NCI-H146 (cell line): Measurements from ENCODE around the gene SMIM1.

Experiments used
- DNase-seq: peaks from one replicate; lab custom pipeline; 2025; lab: John Stamatoyannopoulos, UW

Gene SMIM1

DNA sequence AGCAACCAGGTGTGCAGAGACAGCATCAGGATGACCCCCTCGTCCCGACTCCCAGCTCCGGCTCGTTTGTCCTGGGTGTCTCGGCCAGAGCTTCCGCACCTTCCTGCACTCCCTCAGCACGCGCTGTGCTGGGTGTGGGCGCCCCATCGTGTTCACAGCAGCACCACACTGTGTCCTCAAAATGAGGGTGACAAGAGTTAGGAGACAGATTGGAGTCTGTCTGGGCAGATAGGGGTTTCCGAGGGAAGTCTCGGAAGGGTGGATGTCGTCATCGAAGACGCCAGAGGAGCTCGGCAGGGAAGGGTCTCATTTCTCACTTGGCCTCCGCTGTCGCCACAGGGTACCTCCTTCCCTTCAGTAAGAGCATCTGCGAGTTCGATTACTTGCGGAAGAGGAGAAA is 16.2 kb upstream of the SMIM1 start:
- DNase-seq: no peak

DNA sequence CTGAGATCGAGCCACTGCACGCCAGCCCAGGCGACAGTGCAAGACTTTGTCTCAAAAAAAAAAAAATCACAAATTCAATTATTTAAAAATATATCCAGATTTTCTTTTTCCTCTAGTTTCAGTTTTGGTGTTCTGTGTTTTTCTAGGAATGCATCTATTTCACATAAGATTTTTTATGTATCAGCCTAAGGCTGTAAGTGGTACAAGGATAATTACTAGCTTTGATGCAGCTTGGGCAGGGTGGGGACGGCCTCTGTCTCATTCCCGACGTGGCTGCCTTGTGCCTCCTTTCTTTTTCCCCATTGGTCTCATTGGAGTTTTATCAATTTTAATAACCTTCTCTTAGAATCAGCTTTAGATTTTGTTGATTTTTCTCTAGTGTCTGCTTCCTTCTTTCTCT is 13.4 kb upstream of the SMIM1 start:
- DNase-seq: no peak

DNA sequence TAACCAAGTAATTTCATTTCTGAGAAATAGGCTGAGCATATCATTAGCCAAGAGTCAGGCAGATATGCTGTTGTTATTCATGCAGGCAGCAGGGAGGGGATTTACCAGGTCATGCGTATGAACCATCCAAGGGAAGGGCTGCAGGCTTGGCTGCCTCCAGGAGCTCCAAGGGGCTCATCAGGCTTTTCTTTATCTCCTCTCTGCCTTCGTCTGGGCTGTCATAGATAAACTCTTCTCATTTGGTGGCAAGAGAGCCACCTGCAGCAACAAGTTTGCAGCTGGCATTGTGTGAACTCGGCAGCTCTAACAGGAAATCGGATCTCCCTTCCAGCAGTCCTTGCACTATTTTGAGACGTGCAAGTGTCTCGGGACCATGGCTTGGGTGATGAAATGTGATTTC is 12.8 kb upstream of the SMIM1 start:
- no peak for DNase-seq

GRCh38 chr1:3761296-3762010 is 11.1 kb upstream of the SMIM1 start:
- no peak for DNase-seq

- DNase-seq: no peak
Measured at GRCh38 chr1:3762151-3762872, 10.2 kb upstream of the SMIM1 start.

DNA sequence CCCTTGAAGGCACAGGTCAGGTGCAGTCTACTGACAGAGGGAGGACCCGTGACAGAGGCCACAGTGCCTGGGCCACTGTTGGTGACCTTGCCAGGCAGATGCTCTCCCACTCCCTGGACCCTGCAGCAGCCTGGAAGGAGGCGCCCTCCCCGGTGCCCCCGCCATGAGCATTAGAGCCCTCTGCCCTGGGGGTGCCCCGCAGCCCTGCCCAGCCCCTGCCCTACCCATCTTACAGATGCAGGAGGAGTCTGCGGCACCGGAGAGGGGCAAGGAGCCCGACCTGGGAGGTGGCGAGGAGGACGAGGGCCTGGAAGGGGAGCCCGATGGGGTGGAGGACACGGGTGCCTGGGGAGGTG is 9.7 kb upstream of the SMIM1 start:
- no peak for DNase-seq

DNA sequence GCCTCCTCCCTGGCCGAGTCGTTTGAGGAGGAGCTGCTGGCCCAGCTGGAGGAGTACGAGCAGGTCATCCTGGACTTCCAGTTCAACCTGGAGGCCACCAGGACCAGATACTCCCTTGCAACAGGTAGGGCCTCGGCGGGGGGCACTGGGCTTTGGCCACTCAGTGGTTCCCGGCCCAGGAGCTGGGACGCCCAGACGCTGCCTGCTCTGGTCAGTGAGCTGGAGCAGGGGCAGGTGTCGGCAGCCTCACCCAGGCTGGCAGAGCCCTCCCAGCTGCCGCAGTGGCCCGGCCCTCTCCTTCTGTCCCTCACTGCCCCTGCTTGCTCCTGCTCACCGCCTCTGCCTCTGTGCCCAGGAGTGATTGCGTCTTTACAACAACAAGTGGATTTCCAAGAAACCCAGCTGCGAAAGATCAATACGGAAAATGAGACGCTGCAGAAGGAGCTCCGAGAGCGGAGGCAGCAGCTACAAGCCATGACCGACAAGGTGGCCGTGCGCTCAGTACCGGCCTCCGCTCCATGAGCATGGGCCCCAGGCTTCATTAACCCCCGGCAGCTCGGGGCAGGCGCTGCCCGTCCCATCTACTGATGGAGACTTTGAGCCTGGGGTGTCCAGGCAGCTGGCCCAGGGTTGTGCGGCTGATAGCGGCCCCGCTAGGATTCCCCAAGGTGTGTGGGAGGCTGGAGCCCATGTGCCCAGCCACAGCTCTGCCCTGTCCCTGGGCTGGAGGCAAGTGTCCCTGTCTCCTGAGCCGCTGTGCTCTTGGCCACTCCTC is 9.0 kb upstream of the SMIM1 start:
- no peak for DNase-seq

- peak; percentile 22 for DNase-seq
Measured at GRCh38 chr1:3767328-3767925, 5.1 kb upstream of the SMIM1 start.

- no peak for DNase-seq
Measured at GRCh38 chr1:3768811-3769390, 3.6 kb upstream of the SMIM1 start.

- DNase-seq: no peak
Measured at GRCh38 chr1:3770047-3770765, 2.3 kb upstream of the SMIM1 start.

DNA sequence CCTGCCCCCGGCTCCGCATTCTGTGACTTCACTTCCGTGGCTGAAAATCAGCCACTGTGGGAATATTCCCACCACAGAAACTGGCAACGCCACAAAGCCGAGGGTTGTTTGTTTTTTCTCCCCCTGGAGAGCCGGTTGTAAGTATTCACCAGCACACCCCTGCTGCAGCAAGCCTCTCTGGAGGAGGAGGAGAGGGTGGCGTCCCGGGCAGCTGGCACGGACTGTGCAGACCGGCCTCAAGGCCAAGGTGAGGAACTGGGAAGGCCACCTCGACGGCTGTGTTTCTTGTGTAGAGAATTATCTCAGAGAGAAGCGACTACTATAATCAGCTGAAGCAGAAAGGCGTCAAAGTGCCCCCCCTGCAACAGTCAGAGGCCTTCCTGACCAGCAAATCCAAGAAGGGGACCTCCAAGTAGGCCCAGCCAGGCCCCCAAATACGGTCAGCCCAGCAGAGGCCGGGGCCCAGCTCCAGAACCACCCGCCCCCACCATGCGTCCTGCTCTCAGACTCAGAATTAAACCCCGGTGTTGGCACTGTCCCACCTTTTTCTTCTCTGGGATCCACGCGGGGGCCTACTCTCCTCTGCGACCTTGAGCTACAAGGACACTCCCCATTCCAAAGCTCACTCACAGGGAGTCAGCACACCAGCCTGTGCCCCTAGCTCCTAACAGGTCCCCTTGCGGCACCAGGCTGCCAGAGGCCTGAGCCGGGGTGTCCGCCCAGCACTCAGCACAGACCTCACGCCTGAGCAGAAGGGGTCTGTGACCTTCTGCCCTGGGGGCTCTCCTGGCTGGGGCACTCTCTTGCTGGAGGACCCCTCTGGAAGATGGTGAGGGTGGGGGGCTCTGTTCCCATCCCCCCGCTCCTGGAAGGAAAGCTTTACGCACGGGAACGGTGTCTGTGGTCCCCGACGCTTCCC is 1.2 kb upstream of the SMIM1 start:
- DNase-seq: no peak

DNA sequence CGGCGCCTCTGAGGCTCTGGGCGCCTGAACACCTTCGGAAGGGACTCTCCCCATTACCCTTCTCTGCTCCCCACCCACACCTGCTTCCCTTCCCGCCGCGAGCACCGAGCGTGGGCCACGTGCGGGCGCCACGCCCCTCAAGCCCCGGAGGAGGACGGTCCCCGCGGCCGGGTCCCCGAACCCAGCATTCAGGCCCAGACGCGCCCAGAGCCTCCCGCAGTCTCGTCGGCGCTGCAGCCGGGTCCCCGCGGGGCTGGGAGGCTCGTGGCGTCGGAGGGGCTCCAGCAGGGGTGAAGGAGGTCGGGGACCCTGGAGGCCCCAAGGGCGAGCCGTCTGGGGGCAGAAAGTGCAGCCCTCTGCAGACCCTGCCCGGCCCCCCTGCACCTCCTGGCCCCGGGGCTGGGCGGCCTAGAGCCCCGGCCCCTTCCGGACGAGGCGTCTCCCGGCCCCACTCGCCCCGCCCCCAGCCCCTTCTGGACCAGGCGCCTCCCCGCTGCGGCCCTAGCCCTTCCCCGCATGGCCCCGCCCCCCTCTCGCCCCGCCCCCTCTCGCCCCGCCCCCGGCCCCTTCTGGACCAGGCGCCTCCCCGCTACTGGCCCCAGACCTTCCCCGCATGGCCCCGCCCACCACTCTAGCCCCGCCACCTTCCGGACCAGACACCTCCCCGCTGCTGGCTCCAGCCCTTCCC is 378 bp upstream of the SMIM1 start:
- peak; percentile 83 for DNase-seq

GRCh38 chr1:3773572-3774275 is 1.2 kb downstream of the SMIM1 start:
- DNase-seq: no peak

GRCh38 chr1:3774276-3774945 is 1.9 kb downstream of the SMIM1 start:
- no peak for DNase-seq

DNA sequence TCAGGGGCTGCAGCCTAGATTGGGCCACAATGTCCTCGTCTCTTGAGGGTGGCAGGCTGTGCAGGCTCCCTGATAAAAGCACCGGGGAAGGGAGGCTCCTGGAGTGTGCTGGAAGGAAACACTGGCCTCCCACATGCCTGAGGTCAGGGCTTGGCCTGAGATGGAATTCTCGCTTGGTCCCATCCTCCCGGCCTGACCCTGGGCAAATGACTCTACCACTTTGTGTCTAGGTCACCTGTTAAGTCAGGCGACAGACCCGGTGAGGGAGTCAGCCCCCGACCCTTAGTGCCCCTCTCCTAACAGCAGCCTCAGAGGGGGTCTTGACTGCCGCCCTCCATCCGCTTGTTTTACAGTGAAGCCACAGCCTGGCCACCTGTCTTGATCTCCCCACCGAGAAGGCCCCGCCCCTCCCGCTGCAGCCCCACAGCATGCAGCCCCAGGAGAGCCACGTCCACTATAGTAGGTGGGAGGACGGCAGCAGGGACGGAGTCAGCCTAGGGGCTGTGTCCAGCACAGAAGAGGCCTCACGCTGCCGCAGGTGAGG is 2.5 kb downstream of the SMIM1 start:
- DNase-seq: no peak

DNA sequence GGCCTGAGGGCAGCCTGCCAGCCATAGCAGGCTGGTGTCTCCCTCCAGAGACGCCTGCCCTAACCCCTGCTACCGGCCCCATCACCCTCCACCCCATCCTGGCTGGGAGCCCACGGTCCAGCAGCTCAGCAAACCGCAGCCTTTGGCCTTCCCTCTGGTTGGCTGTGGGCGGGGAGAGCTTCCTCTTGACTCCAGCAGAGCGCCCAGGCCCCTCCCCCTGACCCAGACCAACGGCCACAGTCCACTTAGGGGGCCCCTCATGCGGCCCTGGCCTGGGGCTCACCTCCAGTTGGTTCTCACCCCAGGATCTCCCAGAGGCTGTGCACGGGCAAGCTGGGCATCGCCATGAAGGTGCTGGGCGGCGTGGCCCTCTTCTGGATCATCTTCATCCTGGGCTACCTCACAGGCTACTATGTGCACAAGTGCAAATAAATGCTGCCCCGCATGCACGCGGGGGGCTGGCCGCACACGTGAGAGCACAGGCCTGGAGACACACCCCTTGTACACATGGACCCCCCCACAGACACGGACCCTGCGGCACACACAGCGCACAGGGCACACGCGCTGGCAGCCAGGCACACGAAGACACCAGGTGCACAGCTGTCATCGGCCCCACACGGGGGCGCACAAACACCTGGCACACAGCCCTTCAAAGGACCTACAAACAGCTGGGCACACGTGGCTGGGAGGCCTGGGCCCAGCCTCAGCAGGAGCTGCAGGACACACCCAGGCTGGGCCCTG is 3.1 kb downstream of the SMIM1 start:
- DNase-seq: peak; percentile 68

DNA sequence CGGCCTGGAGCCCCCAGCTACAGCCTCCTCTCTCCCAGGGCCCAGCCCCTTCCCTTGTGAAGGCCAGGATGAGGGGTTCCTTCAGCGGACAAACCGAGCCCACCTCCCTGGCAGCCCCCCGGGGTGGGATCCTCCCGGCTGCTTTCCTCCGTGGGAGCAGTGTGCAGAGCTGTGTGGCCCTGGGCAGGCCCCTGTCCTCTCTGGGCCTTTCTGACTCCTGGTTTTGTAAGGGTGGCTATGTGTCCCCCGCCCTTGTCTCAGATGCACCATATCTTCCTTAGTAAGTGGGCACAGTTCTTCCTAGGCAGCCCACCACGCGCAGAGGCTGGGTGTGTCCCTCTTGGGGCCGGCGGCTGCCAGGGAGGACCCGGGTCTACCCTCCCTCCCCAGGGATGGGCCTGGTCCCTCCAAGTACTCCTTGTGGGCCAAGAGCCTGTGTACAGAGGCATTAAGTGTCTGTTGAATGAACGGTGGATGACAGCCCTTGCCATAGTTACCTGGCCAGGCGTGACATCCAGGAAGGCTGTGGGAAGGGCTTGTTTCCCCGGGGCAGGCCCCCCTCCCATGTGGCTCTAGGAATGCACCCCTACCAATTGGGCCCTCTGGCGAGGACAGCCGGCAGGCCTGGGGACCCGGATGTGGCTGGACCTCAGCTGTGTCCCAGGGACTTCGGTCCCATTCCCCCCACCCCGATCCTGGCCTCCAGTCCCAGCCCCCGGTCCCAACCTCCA is 3.8 kb downstream of the SMIM1 start:
- no peak for DNase-seq
